Activated naive CD4-positive, alpha-beta T cell treated with anti-CD3 and anti-CD28 coated beads for 36 hours (primary cell): ENCODE measurements around the gene NDUFS6. TPM values are rescaled to one million over a fixed set of nuclear protein-coding genes. Genes with fewer than 3 reads are reported as not detected.

Experiments
- CTCF ChIA-PET: fragments of 350-600 bp; sonication (Branson Sonifier 250); formaldehyde crosslinking; loops from one replicate; lab custom pipeline; 2021; ENCODE audit warnings: antibody characterized with exemption; lab: Charles Lee
- DNase-seq: peaks from one replicate; pipeline ENCODE4 v3.0.0-alpha.2; 2020
- H3K27ac Mint-ChIP-seq: one replicate; pipeline ENCODE4 v1.8.0; 2021; ENCODE audit warnings: mild to moderate bottlenecking, mixed read lengths
- H3K27me3 Mint-ChIP-seq: one replicate; pipeline ENCODE4 v1.8.0; 2021; ENCODE audit warnings: low read depth, mixed read lengths
- H3K36me3 Mint-ChIP-seq: one replicate; pipeline ENCODE4 v1.8.0; 2021; ENCODE audit warnings: low read depth, mixed read lengths
- H3K4me1 Mint-ChIP-seq: one replicate; pipeline ENCODE4 v1.8.0; 2021; ENCODE audit warnings: low read depth, mixed read lengths
- H3K4me3 Mint-ChIP-seq: one replicate; pipeline ENCODE4 v1.8.0; 2021; ENCODE audit warnings: mild to moderate bottlenecking, moderate library complexity, mixed read lengths
- H3K9me3 Mint-ChIP-seq: one replicate; pipeline ENCODE4 v1.8.0; 2021; ENCODE audit warnings: mixed read lengths
- intact Hi-C: fragments of 100-400 bp; cut with micrococcal nuclease; formaldehyde crosslinking; loops from one replicate; pipeline ENCODE4 v1.15.1; 2023
- total RNA-seq, 2 experiments: library from RNA; stranded (reverse); gene quantifications; one replicate each; pipeline ENCODE4 v1.2.3, GENCODE V29; 2021

The NDUFS6 gene
- total RNA-seq, 2 experiments from 2014 or later = 39.5 to 44.6 TPM

GRCh38 chr5:1779782-1780613 lies 21.2 kb upstream of the NDUFS6 start:
- Mint-ChIP-seq H3K27ac (no peak overlapping the region), H3K4me1 (peaks cover 1% of the 10 kb centered on the region), H3K9me3 (no peaks in the 10 kb centered on the region), H3K4me3 (no peak overlapping the region), H3K36me3 (no peaks in the 10 kb centered on the region), H3K27me3 (peaks cover 3% of the 10 kb centered on the region)
- CTCF ChIA-PET = no interaction called here
- no peak for DNase-seq
- intact Hi-C loops = no loop called here

- no peak overlapping the region for H3K4me3 Mint-ChIP-seq
- H3K9me3 Mint-ChIP-seq = no peaks in the 10 kb centered on the region
- no peak for DNase-seq
- peaks cover 3% of the 10 kb centered on the region for H3K27me3 Mint-ChIP-seq
- CTCF ChIA-PET = no interaction called here
- intact Hi-C loops = no loop called here
- H3K36me3 Mint-ChIP-seq = no peaks in the 10 kb centered on the region
- H3K27ac Mint-ChIP-seq = no peak overlapping the region
- H3K4me1 Mint-ChIP-seq = peaks cover 1% of the 10 kb centered on the region
These were observed 20.6 kb upstream of the NDUFS6 start for GRCh38 chr5:1780614-1780930.

GRCh38 chr5:1781107-1781506 lies 20.1 kb upstream of the NDUFS6 start:
- intact Hi-C loops = no loop called here
- no peak for DNase-seq
- H3K4me3 Mint-ChIP-seq = no peak overlapping the region
- no peaks in the 10 kb centered on the region for H3K36me3 Mint-ChIP-seq
- peaks cover 3% of the 10 kb centered on the region for H3K27me3 Mint-ChIP-seq
- no peaks in the 10 kb centered on the region for H3K9me3 Mint-ChIP-seq
- no peak overlapping the region for H3K27ac Mint-ChIP-seq
- CTCF ChIA-PET = no interaction called here
- peaks cover 1% of the 10 kb centered on the region for H3K4me1 Mint-ChIP-seq

GRCh38 chr5:1781726-1782384 lies 19.4 kb upstream of the NDUFS6 start:
- Mint-ChIP-seq H3K4me3 (no peak overlapping the region), H3K4me1 (peaks cover 1% of the 10 kb centered on the region), H3K27me3 (peaks cover 3% of the 10 kb centered on the region), H3K27ac (no peak overlapping the region), H3K9me3 (no peaks in the 10 kb centered on the region), H3K36me3 (no peaks in the 10 kb centered on the region)
- CTCF ChIA-PET = no interaction called here
- intact Hi-C loops = no loop called here
- no peak for DNase-seq

GRCh38 chr5:1782385-1783215 lies 18.6 kb upstream of the NDUFS6 start:
- no peak overlapping the region for H3K27ac Mint-ChIP-seq
- H3K36me3 Mint-ChIP-seq = no peaks in the 10 kb centered on the region
- CTCF ChIA-PET = no interaction called here
- peaks cover 1% of the 10 kb centered on the region for H3K4me1 Mint-ChIP-seq
- no peak overlapping the region for H3K4me3 Mint-ChIP-seq
- peaks cover 3% of the 10 kb centered on the region for H3K27me3 Mint-ChIP-seq
- intact Hi-C loops = no loop called here
- no peaks in the 10 kb centered on the region for H3K9me3 Mint-ChIP-seq
- no peak for DNase-seq

GRCh38 chr5:1783216-1783554 lies 18.0 kb upstream of the NDUFS6 start:
- peaks cover 1% of the 10 kb centered on the region for H3K4me1 Mint-ChIP-seq
- DNase-seq = no peak
- no peaks in the 10 kb centered on the region for H3K36me3 Mint-ChIP-seq
- no peak overlapping the region for H3K27ac Mint-ChIP-seq
- intact Hi-C loops = no loop called here
- CTCF ChIA-PET = no interaction called here
- peaks cover 3% of the 10 kb centered on the region for H3K27me3 Mint-ChIP-seq
- no peak overlapping the region for H3K4me3 Mint-ChIP-seq
- H3K9me3 Mint-ChIP-seq = no peaks in the 10 kb centered on the region

GRCh38 chr5:1784197-1785050 lies 16.8 kb upstream of the NDUFS6 start:
- Mint-ChIP-seq H3K27ac (no peak overlapping the region), H3K9me3 (no peaks in the 10 kb centered on the region), H3K4me3 (no peak overlapping the region), H3K36me3 (no peaks in the 10 kb centered on the region), H3K4me1 (peaks cover 10% of the 10 kb centered on the region), H3K27me3 (peaks cover 3% of the 10 kb centered on the region)
- CTCF ChIA-PET = no interaction called here
- intact Hi-C loops = no loop called here
- no peak for DNase-seq

GRCh38 chr5:1785062-1785461 lies 16.1 kb upstream of the NDUFS6 start:
- H3K4me1 Mint-ChIP-seq = peaks cover 16% of the 10 kb centered on the region
- no peaks in the 10 kb centered on the region for H3K9me3 Mint-ChIP-seq
- CTCF ChIA-PET = no interaction called here
- H3K4me3 Mint-ChIP-seq = no peak overlapping the region
- no peaks in the 10 kb centered on the region for H3K36me3 Mint-ChIP-seq
- intact Hi-C loops = no loop called here
- no peak overlapping the region for H3K27ac Mint-ChIP-seq
- H3K27me3 Mint-ChIP-seq = peaks cover 3% of the 10 kb centered on the region
- DNase-seq = no peak

GRCh38 chr5:1785984-1786383 lies 15.2 kb upstream of the NDUFS6 start:
- H3K27me3 Mint-ChIP-seq = peaks cover 3% of the 10 kb centered on the region
- peaks cover 23% of the 10 kb centered on the region for H3K4me1 Mint-ChIP-seq
- H3K36me3 Mint-ChIP-seq = no peaks in the 10 kb centered on the region
- H3K4me3 Mint-ChIP-seq = no peak overlapping the region
- no peak overlapping the region for H3K27ac Mint-ChIP-seq
- H3K9me3 Mint-ChIP-seq = no peaks in the 10 kb centered on the region
- no peak for DNase-seq
- intact Hi-C loops = no loop called here
- CTCF ChIA-PET = no interaction called here

GRCh38 chr5:1786621-1787471 lies 14.4 kb upstream of the NDUFS6 start:
- no peak for DNase-seq

GRCh38 chr5:1787472-1788047 lies 13.6 kb upstream of the NDUFS6 start:
- no peak overlapping the region for H3K4me3 Mint-ChIP-seq
- peaks cover 37% of the 10 kb centered on the region for H3K4me1 Mint-ChIP-seq
- no peak overlapping the region for H3K27ac Mint-ChIP-seq
- DNase-seq = no peak
- H3K27me3 Mint-ChIP-seq = peaks cover 2% of the 10 kb centered on the region
- intact Hi-C loops = no loop called here
- no peaks in the 10 kb centered on the region for H3K36me3 Mint-ChIP-seq
- CTCF ChIA-PET = no interaction called here
- no peaks in the 10 kb centered on the region for H3K9me3 Mint-ChIP-seq

More at GRCh38 chr5:1786621-1787471, 14.4 kb upstream of the NDUFS6 start:
- intact Hi-C loops = no loop called here
- no peaks in the 10 kb centered on the region for H3K9me3 Mint-ChIP-seq
- H3K27ac Mint-ChIP-seq = no peak overlapping the region
- no peaks in the 10 kb centered on the region for H3K36me3 Mint-ChIP-seq
- CTCF ChIA-PET = no interaction called here
- H3K4me3 Mint-ChIP-seq = no peak overlapping the region
- H3K4me1 Mint-ChIP-seq = peaks cover 30% of the 10 kb centered on the region
- peaks cover 3% of the 10 kb centered on the region for H3K27me3 Mint-ChIP-seq
